ENCODE results near the gene ANXA1.

GRCh38 chr9:73154271-73154670 lies 2.6 kb downstream of the ANXA1 start:
- TF ChIP-seq USF2 (IDR thresholded peaks at IDR 0.05; ENCODE audit: low read depth, low read length) (no peak), USF2 (CRISPR knock-in tag; IDR thresholded peaks at IDR 0.05; ENCODE audit: borderline replicate concordance) (no peak), JUN (CRISPR knock-in tag; IDR thresholded peaks at IDR 0.05) (no peak), TCF7L2 (IDR thresholded peaks at IDR 0.05; ENCODE audit: low read depth, low read length) (no peak), ZNF577 (CRISPR knock-in tag; IDR thresholded peaks at IDR 0.05; ENCODE audit: borderline replicate concordance, low read depth) (no peak), SRSF9 (IDR thresholded peaks at IDR 0.05; ENCODE audit: borderline replicate concordance, insufficient read depth, low read depth, low read length, poor library complexity, severe bottlenecking) (no peak), KDM5A (IDR thresholded peaks at IDR 0.05; ENCODE audit: borderline replicate concordance, low read length) (no peak), POLR2A (IDR thresholded peaks at IDR 0.05; ENCODE audit: insufficient read depth in 1 of 2, low read depth in 2 of 2, low read length in 2 of 2) (no peak)
